Measurements from ENCODE around the gene GNB1L.

GNB1L gene

DNA sequence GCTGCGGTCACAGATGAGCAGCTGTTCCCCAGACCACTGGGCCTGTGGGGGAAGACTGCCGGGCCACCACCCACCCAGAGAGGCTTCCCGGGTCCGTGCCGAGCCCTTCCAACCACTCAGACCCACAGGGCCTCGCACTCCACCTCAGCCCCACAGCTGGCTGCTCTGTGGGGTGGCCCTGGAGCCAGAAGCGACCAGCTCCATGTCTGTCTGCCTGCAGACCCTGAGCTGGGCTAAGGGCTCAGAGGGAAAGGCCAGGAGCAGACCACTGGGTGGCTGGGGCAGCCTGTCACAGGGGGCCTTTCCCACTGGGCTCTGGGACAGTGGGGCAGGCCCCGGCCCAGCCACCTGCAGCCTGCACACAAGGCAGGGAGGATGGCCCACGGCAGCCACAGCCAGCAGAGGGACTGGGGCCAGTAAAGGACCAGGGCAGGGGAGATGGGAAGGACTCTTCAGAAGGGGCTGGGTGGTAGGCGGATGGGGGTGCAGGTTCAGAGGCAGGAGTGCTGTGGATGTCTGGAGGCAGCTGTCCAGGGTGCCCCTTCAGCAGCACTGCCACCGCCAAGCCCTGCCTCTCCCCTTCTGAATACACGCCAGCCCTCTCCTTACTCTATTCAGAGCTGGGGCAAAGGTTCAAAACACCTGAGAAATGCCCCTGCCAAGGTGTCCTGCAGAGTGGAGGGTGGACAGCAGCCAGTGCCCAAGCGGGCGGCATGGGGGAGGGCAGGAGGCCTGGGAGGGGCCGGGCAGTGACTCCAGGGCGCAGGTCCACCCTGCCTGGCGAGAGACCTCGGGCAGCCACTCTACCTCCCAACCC is 32.2 kb downstream of the GNB1L start:
- no peak for ATAC-seq
- TF ChIP-seq ZFP30 (CRISPR knock-in tag; IDR thresholded peaks at IDR 0.05) (no peak), ZFP3 (CRISPR knock-in tag; IDR thresholded peaks at IDR 0.05) (no peak), ZNF565 (CRISPR knock-in tag; conservative IDR thresholded peaks at IDR 0.05; ENCODE audit: low read depth) (no peak), BACH2 (CRISPR knock-in tag; IDR thresholded peaks at IDR 0.05; ENCODE audit: borderline replicate concordance) (no peak), GLIS3 (CRISPR knock-in tag; IDR thresholded peaks at IDR 0.05) (no peak), CSDC2 (CRISPR knock-in tag; IDR thresholded peaks at IDR 0.05) (no peak), TOX (CRISPR knock-in tag; IDR thresholded peaks at IDR 0.05; ENCODE audit: borderline replicate concordance) (no peak)
- TF ChIP-seq, protein P1, sequence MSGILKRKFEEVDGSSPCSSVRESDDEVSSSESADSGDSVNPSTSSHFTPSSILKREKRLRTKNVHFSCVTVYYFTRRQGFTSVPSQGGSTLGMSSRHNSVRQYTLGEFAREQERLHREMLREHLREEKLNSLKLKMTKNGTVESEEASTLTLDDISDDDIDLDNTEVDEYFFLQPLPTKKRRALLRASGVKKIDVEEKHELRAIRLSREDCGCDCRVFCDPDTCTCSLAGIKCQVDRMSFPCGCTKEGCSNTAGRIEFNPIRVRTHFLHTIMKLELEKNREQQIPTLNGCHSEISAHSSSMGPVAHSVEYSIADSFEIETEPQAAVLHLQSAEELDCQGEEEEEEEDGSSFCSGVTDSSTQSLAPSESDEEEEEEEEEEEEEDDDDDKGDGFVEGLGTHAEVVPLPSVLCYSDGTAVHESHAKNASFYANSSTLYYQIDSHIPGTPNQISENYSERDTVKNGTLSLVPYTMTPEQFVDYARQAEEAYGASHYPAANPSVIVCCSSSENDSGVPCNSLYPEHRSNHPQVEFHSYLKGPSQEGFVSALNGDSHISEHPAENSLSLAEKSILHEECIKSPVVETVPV (CRISPR knock-in tag; IDR thresholded peaks at IDR 0.05) = no peak
- TF ChIP-seq, protein P2, sequence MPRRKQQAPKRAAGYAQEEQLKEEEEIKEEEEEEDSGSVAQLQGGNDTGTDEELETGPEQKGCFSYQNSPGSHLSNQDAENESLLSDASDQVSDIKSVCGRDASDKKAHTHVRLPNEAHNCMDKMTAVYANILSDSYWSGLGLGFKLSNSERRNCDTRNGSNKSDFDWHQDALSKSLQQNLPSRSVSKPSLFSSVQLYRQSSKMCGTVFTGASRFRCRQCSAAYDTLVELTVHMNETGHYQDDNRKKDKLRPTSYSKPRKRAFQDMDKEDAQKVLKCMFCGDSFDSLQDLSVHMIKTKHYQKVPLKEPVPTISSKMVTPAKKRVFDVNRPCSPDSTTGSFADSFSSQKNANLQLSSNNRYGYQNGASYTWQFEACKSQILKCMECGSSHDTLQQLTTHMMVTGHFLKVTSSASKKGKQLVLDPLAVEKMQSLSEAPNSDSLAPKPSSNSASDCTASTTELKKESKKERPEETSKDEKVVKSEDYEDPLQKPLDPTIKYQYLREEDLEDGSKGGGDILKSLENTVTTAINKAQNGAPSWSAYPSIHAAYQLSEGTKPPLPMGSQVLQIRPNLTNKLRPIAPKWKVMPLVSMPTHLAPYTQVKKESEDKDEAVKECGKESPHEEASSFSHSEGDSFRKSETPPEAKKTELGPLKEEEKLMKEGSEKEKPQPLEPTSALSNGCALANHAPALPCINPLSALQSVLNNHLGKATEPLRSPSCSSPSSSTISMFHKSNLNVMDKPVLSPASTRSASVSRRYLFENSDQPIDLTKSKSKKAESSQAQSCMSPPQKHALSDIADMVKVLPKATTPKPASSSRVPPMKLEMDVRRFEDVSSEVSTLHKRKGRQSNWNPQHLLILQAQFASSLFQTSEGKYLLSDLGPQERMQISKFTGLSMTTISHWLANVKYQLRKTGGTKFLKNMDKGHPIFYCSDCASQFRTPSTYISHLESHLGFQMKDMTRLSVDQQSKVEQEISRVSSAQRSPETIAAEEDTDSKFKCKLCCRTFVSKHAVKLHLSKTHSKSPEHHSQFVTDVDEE (CRISPR knock-in tag; IDR thresholded peaks at IDR 0.05) = no peak

DNA sequence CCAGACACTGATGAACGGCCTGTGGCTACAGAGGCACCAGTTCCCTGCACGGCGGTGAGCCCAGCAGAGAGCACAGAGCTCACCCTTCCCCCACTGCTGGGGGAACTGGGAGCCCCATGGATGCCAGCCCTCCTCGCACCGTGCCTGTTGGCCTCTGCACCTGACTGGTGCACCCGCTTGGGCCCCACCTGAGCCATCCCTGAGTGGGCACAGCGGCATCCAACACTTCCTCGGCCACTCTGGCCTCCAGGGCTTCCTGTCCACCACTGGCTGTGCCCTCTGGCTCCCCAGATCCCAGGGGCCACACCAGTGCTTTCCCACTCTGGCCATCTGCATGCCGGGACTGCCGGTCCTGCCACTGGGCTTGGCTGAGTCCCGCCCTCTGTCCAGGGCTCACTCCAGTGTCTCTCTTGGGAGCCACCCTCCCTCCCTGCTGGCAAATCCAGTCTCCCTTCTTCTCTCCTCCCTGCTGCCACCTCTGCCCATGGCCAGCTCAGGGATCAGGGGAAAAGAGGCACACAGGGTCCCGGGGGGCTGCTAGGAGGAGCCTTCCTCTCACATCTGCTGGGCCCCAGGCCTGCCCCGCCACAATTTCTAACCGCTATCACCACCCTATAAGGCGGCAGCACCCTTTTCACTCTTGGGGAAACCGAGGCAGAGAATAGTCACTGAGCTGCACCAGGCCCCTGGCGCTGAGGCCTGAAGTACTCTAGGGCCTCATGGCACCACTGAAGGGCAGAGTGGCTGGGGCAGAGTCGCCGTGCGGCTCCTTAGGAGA is 33.0 kb downstream of the GNB1L start:
- TF ChIP-seq ZC3H10 (CRISPR knock-in tag; IDR thresholded peaks at IDR 0.05) (no peak), ISL1 (CRISPR knock-in tag; IDR thresholded peaks at IDR 0.05) (no peak)
- ATAC-seq = no peak

DNA sequence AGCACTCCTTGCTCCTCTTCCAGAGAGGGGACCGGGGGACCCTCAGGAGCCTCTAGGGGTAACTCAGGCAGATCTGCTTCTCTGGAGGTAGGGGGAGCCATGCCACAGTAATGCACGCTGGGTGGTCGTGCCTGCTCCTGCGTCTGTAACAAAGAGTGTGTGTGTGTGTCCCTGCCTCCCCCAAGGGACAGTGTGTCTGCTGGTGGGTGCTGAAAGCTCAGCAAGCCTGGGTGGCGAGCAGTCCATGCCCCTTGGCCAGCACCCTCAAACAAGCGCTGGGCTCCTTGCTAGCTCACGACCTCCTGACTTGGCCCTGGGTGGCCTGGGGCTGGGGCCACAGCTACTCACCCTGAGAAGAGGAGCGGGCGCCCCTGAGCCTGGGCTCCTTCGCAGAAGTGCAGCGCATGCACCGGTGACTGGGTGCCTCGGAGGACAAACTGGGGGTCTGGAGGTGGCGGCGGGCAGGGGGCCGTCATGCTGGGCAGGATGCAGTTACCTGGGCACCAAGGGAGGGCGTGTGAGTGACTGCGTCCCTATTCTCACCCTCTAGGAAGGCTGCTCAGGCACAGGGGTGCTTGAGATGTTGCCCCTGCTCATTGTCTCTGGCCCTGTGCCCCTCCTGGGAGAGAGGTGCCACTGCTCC is 33.7 kb downstream of the GNB1L start:
- TF ChIP-seq ARNTL (CRISPR knock-in tag; IDR thresholded peaks at IDR 0.05; ENCODE audit: borderline replicate concordance, low read depth) (no peak), ZNF8 (CRISPR knock-in tag; IDR thresholded peaks at IDR 0.05) (no peak), PPARA (CRISPR knock-in tag; IDR thresholded peaks at IDR 0.05; ENCODE audit: borderline replicate concordance) (no peak), TCF4 (CRISPR knock-in tag; IDR thresholded peaks at IDR 0.05; ENCODE audit: borderline replicate concordance) (no peak), ZFP30 (CRISPR knock-in tag; IDR thresholded peaks at IDR 0.05) (no peak), ESRRG (CRISPR knock-in tag; IDR thresholded peaks at IDR 0.05) (no peak), ZC3H10 (CRISPR knock-in tag; IDR thresholded peaks at IDR 0.05) (no peak), ZNF70 (CRISPR knock-in tag; IDR thresholded peaks at IDR 0.05) (no peak), OSR1 (CRISPR knock-in tag; IDR thresholded peaks at IDR 0.05) (no peak), GLIS3 (CRISPR knock-in tag; IDR thresholded peaks at IDR 0.05) (no peak), ISL1 (CRISPR knock-in tag; IDR thresholded peaks at IDR 0.05) (no peak), ZNF565 (CRISPR knock-in tag; conservative IDR thresholded peaks at IDR 0.05; ENCODE audit: low read depth) (no peak), RARB (CRISPR knock-in tag; IDR thresholded peaks at IDR 0.05) (no peak)
- TF ChIP-seq, protein P3, sequence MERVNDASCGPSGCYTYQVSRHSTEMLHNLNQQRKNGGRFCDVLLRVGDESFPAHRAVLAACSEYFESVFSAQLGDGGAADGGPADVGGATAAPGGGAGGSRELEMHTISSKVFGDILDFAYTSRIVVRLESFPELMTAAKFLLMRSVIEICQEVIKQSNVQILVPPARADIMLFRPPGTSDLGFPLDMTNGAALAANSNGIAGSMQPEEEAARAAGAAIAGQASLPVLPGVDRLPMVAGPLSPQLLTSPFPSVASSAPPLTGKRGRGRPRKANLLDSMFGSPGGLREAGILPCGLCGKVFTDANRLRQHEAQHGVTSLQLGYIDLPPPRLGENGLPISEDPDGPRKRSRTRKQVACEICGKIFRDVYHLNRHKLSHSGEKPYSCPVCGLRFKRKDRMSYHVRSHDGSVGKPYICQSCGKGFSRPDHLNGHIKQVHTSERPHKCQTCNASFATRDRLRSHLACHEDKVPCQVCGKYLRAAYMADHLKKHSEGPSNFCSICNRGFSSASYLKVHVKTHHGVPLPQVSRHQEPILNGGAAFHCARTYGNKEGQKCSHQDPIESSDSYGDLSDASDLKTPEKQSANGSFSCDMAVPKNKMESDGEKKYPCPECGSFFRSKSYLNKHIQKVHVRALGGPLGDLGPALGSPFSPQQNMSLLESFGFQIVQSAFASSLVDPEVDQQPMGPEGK (CRISPR knock-in tag; IDR thresholded peaks at IDR 0.05; ENCODE audit: borderline replicate concordance) = no peak
- TF ChIP-seq, protein P1 (CRISPR knock-in tag; IDR thresholded peaks at IDR 0.05) = no peak
- TF ChIP-seq, protein P2 (CRISPR knock-in tag; IDR thresholded peaks at IDR 0.05) = no peak
- ATAC-seq = no peak

Data from SK-N-SH treated with all-trans-retinoic acid at 6 μM for 48 hours (cell line).